HL-60 (cell line): ENCODE data around the gene UGGT1.
"Not testable (repeated sequence)": the region's sequence is repeated elsewhere in the genome, so short reads cannot be mapped to it uniquely, and the experiment has no call there.

Experiments used
- DNase-seq, 2 experiments: peaks; one replicate each; pipeline ENCODE4 v3.0.0-alpha.2; 2010 to 2020; ENCODE audit warnings: low read depth in 1 of 2, low spot score in 1 of 2
- H3K27ac ChIP-seq: fragments of 250-450 bp; sonication (Bioruptor Pico); replicated peaks from 2 replicates; pipeline ENCODE4 v1.5.1; 2020; ENCODE audit warnings: mild to moderate bottlenecking, moderate library complexity
- H3K27me3 ChIP-seq: fragments of 250-450 bp; sonication (Bioruptor Pico); 2 replicates; pipeline ENCODE4 v1.5.1; 2021; ENCODE audit warnings: mild to moderate bottlenecking, moderate library complexity; ENCODE audit not compliant: insufficient read depth, poor library complexity, severe bottlenecking
- H3K4me3 ChIP-seq: replicated peaks from 2 replicates; pipeline ENCODE4 v1.5.1; 2011; ENCODE audit warnings: mild to moderate bottlenecking, control low read depth, low read length; ENCODE audit not compliant: insufficient read depth
- GABPA ChIP-seq: IDR thresholded peaks from 2 replicates; pipeline ENCODE4 v1.6.1; 2012; ENCODE audit warnings: low read depth
- POLR2AphosphoS5 ChIP-seq: IDR thresholded peaks from 2 replicates; pipeline ENCODE4 v1.6.1; 2012; ENCODE audit warnings: low read depth
- SPI1 ChIP-seq: IDR thresholded peaks from 2 replicates; pipeline ENCODE4 v1.6.1; 2012; ENCODE audit warnings: low read depth, mild to moderate bottlenecking, borderline replicate concordance
- TF ChIP-seq, protein P1 (sequence below): IDR thresholded peaks from one replicate; pipeline ENCODE4 v1.5.1; 2011; ENCODE audit warnings: low read length, control low read depth, inconsistent platforms; ENCODE audit not compliant: insufficient read depth
- TF ChIP-seq, protein P2 (sequence below): IDR thresholded peaks from 2 replicates; pipeline ENCODE4 v1.6.1; 2012; ENCODE audit warnings: low read depth; ENCODE audit not compliant: insufficient replicate concordance

Gene UGGT1

DNA sequence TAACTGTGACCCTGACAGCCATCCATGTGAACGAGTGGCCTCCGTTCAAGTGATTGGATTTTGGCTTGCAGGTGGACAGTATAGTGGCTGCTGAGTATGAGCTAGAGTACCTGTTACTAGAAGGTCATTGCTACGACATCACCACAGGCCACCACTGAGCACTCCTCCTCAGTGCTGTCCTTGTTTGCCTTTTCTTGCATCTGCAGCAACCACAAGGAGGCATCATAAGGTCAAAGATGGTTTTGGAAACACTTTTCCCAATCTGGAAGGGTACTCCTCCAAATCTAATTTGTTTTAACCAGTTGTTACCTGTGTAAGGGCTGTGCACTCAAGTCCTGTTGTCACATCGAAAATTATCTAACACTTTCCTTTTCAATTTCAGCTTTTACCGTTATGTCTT is 81.2 kb downstream of the UGGT1 start:
- Histone ChIP-seq H3K27ac (no peak overlapping the region), H3K27me3 (no peaks in the 10 kb centered on the region), H3K4me3 (no peak overlapping the region)
- no peak for DNase-seq
- TF ChIP-seq, protein P1, sequence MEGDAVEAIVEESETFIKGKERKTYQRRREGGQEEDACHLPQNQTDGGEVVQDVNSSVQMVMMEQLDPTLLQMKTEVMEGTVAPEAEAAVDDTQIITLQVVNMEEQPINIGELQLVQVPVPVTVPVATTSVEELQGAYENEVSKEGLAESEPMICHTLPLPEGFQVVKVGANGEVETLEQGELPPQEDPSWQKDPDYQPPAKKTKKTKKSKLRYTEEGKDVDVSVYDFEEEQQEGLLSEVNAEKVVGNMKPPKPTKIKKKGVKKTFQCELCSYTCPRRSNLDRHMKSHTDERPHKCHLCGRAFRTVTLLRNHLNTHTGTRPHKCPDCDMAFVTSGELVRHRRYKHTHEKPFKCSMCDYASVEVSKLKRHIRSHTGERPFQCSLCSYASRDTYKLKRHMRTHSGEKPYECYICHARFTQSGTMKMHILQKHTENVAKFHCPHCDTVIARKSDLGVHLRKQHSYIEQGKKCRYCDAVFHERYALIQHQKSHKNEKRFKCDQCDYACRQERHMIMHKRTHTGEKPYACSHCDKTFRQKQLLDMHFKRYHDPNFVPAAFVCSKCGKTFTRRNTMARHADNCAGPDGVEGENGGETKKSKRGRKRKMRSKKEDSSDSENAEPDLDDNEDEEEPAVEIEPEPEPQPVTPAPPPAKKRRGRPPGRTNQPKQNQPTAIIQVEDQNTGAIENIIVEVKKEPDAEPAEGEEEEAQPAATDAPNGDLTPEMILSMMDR: no peak
- no peak for TF ChIP-seq POLR2AphosphoS5
- no peak for TF ChIP-seq SPI1
- TF ChIP-seq, protein P2, sequence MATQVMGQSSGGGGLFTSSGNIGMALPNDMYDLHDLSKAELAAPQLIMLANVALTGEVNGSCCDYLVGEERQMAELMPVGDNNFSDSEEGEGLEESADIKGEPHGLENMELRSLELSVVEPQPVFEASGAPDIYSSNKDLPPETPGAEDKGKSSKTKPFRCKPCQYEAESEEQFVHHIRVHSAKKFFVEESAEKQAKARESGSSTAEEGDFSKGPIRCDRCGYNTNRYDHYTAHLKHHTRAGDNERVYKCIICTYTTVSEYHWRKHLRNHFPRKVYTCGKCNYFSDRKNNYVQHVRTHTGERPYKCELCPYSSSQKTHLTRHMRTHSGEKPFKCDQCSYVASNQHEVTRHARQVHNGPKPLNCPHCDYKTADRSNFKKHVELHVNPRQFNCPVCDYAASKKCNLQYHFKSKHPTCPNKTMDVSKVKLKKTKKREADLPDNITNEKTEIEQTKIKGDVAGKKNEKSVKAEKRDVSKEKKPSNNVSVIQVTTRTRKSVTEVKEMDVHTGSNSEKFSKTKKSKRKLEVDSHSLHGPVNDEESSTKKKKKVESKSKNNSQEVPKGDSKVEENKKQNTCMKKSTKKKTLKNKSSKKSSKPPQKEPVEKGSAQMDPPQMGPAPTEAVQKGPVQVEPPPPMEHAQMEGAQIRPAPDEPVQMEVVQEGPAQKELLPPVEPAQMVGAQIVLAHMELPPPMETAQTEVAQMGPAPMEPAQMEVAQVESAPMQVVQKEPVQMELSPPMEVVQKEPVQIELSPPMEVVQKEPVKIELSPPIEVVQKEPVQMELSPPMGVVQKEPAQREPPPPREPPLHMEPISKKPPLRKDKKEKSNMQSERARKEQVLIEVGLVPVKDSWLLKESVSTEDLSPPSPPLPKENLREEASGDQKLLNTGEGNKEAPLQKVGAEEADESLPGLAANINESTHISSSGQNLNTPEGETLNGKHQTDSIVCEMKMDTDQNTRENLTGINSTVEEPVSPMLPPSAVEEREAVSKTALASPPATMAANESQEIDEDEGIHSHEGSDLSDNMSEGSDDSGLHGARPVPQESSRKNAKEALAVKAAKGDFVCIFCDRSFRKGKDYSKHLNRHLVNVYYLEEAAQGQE: no peak
- TF ChIP-seq GABPA: no peak

DNA sequence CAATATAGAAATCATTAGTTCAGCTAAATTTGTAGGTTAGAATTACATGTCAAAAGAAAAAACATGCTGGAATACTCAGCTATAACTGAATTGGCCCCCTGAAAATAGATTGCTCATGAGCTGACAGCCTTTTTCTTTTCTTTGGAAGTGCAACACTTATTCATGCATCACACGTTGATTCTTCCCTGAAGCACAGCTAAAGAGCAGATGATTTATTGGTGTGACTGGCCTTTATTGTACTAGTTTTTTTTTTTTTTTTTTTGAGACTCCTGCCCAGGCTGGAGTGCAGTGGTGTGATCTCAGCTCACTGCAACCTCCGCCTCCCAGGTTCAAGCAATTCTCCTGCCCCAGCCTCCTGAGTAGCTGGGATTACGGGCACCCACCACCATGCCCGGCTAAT is 83.1 kb downstream of the UGGT1 start:
- not testable (repeated sequence) for H3K27me3 ChIP-seq, H3K4me3 ChIP-seq, H3K27ac ChIP-seq, DNase-seq

DNA sequence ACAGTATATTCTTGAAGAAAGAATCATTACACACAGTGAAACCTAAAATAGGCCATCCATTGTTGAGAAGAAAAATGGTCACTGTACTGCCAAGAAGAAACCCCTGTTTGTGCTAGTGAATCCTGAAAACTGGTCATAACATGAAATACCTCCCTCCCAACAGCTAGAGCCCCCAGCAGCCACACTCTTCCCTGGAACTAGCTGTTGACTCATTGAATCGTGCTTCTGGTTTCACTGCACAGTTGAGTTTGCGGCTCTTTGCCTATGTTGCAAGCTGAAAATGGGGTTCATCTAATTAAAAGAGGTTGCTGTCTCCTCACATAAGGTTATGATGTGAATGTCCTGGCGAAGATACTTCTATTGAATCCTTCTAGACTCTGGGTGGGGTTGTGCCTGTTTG is 86.3 kb downstream of the UGGT1 start:
- TF ChIP-seq POLR2AphosphoS5: no peak
- TF ChIP-seq GABPA: no peak
- TF ChIP-seq, protein P2: no peak
- TF ChIP-seq, protein P1: no peak
- TF ChIP-seq SPI1: no peak
- no peak for DNase-seq
- Histone ChIP-seq H3K27me3 (no peaks in the 10 kb centered on the region), H3K4me3 (no peak overlapping the region), H3K27ac (no peak overlapping the region)

DNA sequence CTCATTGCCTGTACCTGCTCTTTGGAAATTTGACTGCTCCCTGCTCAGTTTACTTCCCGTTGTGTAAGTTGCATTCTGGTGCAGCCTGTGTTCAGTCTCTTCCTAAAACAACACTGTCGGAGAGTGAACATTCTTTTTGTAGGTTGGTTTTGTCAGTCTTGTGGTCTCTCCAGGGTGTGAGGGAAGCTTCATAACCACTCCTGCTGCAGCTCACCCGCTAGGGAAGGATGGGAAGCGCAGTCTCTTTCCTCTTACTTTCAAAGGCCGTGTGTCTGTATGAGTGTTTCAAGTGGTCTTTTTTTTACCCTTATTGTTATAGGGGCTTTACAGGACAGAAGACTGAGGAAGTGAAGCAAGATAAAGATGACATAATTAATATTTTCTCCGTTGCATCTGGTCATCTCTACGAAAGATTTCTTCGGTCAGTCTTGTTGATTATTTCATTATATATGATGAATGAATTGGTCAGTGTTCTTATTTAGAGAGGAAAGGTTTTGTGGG is 87.2 kb downstream of the UGGT1 start:
- Histone ChIP-seq H3K27me3 (no peaks in the 10 kb centered on the region), H3K27ac (no peak overlapping the region), H3K4me3 (no peak overlapping the region)
- TF ChIP-seq SPI1 (no peak), POLR2AphosphoS5 (no peak), GABPA (no peak)
- TF ChIP-seq, protein P1: no peak
- TF ChIP-seq, protein P2: no peak
- no peak for DNase-seq
